ENCODE data around the gene DPYD. TPM values are rescaled to one million over a fixed set of nuclear protein-coding genes. Genes with fewer than 3 reads are reported as not detected.

The DPYD gene
- total RNA-seq, 1 experiment from 2014 or later = 7.0 TPM

GRCh38 chr1:97137862-97138514 is 782.8 kb downstream of the DPYD start:
- no TSS peak for BruUV-seq (replicated peaks)
- Histone ChIP-seq H3K4me3 (ENCODE audit: low read depth, low read length) (no peak overlapping the region), H3K4me1 (peaks cover 7% of the 10 kb centered on the region; the same call in 1 of the 2 replicates), H3K27me3 (replicated peaks; ENCODE audit: control insufficient read depth, insufficient read depth, low read length) (no peaks in the 10 kb centered on the region), H3K9me3 (no peaks in the 10 kb centered on the region), H3K36me3 (ENCODE audit: control insufficient read depth, insufficient read depth, low read length) (no peaks in the 10 kb centered on the region)
- Mint-ChIP-seq H3K27ac (ENCODE audit: unreplicated experiment) (no peak overlapping the region), H3K9me3 (ENCODE audit: unreplicated experiment) (no peaks in the 10 kb centered on the region), H3K4me1 (ENCODE audit: low read depth, unreplicated experiment) (peaks cover 9% of the 10 kb centered on the region), H3K4me3 (ENCODE audit: unreplicated experiment) (no peak overlapping the region), H3K36me3 (ENCODE audit: insufficient read depth, unreplicated experiment) (no peaks in the 10 kb centered on the region), H3K27me3 (ENCODE audit: insufficient read depth, unreplicated experiment) (no peaks in the 10 kb centered on the region)
- peak; percentile 24 to 27 for DNase-seq
- intact Hi-C loops (cut with micrococcal nuclease; ENCODE audit: unreplicated experiment) = loop anchor here (2.0 kb wide), 1 partner anchor 43 kb away; no protein-coding TSS in a partner anchor
- TF ChIP-seq, protein P1, sequence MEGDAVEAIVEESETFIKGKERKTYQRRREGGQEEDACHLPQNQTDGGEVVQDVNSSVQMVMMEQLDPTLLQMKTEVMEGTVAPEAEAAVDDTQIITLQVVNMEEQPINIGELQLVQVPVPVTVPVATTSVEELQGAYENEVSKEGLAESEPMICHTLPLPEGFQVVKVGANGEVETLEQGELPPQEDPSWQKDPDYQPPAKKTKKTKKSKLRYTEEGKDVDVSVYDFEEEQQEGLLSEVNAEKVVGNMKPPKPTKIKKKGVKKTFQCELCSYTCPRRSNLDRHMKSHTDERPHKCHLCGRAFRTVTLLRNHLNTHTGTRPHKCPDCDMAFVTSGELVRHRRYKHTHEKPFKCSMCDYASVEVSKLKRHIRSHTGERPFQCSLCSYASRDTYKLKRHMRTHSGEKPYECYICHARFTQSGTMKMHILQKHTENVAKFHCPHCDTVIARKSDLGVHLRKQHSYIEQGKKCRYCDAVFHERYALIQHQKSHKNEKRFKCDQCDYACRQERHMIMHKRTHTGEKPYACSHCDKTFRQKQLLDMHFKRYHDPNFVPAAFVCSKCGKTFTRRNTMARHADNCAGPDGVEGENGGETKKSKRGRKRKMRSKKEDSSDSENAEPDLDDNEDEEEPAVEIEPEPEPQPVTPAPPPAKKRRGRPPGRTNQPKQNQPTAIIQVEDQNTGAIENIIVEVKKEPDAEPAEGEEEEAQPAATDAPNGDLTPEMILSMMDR (IDR thresholded peaks at IDR 0.05; ENCODE audit: insufficient read depth in 1 of 2, low read depth in 1 of 2, low read length in 1 of 2, severe bottlenecking in 1 of 2, unreplicated experiment in 1 of 2) = peak; percentile 36 to 44
- ChIA-PET CTCF (interaction anchor here (0.6 to 1.2 kb wide), 2 partner anchors 9 to 387 kb away, joined by 3 to 5 read pairs; no protein-coding TSS in a partner anchor), POLR2A (no interaction called here)

DNA sequence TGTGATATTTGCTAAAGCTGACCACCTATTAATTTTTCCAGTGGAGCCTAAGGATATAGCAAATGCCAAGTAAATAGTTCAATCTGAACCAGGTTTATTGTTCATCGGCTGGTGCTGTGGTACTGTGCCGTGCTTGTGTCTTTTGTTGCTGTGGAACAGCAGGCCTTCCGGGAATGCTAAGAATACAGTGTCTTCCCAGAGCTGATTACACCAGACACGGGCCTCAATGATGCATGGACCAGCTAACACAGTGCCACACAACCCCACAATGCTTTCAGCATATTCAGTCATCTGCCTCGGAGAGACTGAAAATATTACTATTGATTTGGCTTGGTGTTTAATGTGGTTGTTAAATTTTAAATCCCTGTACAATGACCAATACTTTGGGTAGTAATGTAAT is 783.8 kb downstream of the DPYD start:
- ChIA-PET POLR2A (no interaction called here), CTCF (no interaction called here)
- Mint-ChIP-seq H3K27ac (ENCODE audit: unreplicated experiment) (no peak overlapping the region), H3K9me3 (ENCODE audit: unreplicated experiment) (no peaks in the 10 kb centered on the region), H3K27me3 (ENCODE audit: insufficient read depth, unreplicated experiment) (no peaks in the 10 kb centered on the region), H3K4me1 (ENCODE audit: low read depth, unreplicated experiment) (peaks cover 9% of the 10 kb centered on the region), H3K4me3 (ENCODE audit: unreplicated experiment) (no peak overlapping the region), H3K36me3 (ENCODE audit: insufficient read depth, unreplicated experiment) (no peaks in the 10 kb centered on the region)
- H3K4me3 ChIP-seq (ENCODE audit: low read depth, low read length) = no peak overlapping the region
- no TSS peak for BruUV-seq (replicated peaks)
- no peaks in the 10 kb centered on the region for H3K9me3 ChIP-seq
- DNase-seq = no peak
- H3K4me1 ChIP-seq = peaks cover 7% of the 10 kb centered on the region; the same call in 1 of the 2 replicates
- no peaks in the 10 kb centered on the region for H3K27me3 ChIP-seq (replicated peaks; ENCODE audit: control insufficient read depth, insufficient read depth, low read length)
- TF ChIP-seq, protein P1 (IDR thresholded peaks at IDR 0.05; ENCODE audit: insufficient read depth in 1 of 2, low read depth in 1 of 2, low read length in 1 of 2, severe bottlenecking in 1 of 2, unreplicated experiment in 1 of 2) = no peak
- no peaks in the 10 kb centered on the region for H3K36me3 ChIP-seq (ENCODE audit: control insufficient read depth, insufficient read depth, low read length)
- intact Hi-C loops (cut with micrococcal nuclease; ENCODE audit: unreplicated experiment) = no loop called here

DNA sequence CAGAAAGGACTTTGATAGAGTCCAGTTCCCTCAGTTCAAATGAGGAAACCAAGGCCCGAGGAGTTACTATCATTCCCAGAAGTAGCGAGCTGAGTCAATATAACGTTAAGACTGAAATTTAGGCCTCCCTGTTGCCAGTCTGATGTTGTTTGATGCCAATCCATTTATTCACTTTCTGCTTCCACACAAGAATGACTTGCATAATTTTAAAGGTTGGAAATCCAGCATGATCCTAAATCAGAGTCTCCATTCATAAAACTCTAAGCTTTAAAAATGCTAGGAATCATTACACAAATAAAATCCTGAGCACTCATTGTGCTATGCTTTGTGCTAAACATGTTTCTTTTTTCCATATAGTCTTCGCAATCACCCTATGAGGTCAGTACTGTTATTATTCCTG is 784.9 kb downstream of the DPYD start:
- CTCF ChIA-PET = no interaction called here

More for the DNA sequence above, 784.9 kb downstream of the DPYD start:
- no peaks in the 10 kb centered on the region for H3K36me3 ChIP-seq (ENCODE audit: control insufficient read depth, insufficient read depth, low read length)
- no peak for DNase-seq
- Mint-ChIP-seq H3K4me1 (ENCODE audit: low read depth, unreplicated experiment) (peaks cover 9% of the 10 kb centered on the region), H3K36me3 (ENCODE audit: insufficient read depth, unreplicated experiment) (no peaks in the 10 kb centered on the region), H3K9me3 (ENCODE audit: unreplicated experiment) (no peaks in the 10 kb centered on the region), H3K27me3 (ENCODE audit: insufficient read depth, unreplicated experiment) (no peaks in the 10 kb centered on the region), H3K4me3 (ENCODE audit: unreplicated experiment) (no peak overlapping the region), H3K27ac (ENCODE audit: unreplicated experiment) (no peak overlapping the region)
- H3K4me1 ChIP-seq = peaks cover 7% of the 10 kb centered on the region; the same call in 1 of the 2 replicates
- H3K9me3 ChIP-seq = no peaks in the 10 kb centered on the region
- H3K4me3 ChIP-seq (ENCODE audit: low read depth, low read length) = no peak overlapping the region
- no peaks in the 10 kb centered on the region for H3K27me3 ChIP-seq (replicated peaks; ENCODE audit: control insufficient read depth, insufficient read depth, low read length)
- POLR2A ChIA-PET = no interaction called here
- intact Hi-C loops (cut with micrococcal nuclease; ENCODE audit: unreplicated experiment) = no loop called here
- TF ChIP-seq, protein P1 (IDR thresholded peaks at IDR 0.05; ENCODE audit: insufficient read depth in 1 of 2, low read depth in 1 of 2, low read length in 1 of 2, severe bottlenecking in 1 of 2, unreplicated experiment in 1 of 2) = no peak
- no TSS peak for BruUV-seq (replicated peaks)
